Inflammatory macrophage treated with lipopolysaccharide for 1 hour (primary cell): ENCODE results near the gene WDR27.
"Not testable (repeated sequence)": the region's sequence is repeated elsewhere in the genome, so short reads cannot be mapped to it uniquely, and the experiment has no call there.

Experiments used
- DNase-seq, 2 donors: peaks; one replicate each; pipeline ENCODE4 v3.0.0-alpha.2; 2020 to 2022

The WDR27 gene

GRCh38 chr6:169558378-169558773 lies 143.5 kb downstream of the WDR27 start:
- no peak for DNase-seq

- DNase-seq = no peak
Observed at GRCh38 chr6:169557887-169558286, 143.9 kb downstream of the WDR27 start.

DNA sequence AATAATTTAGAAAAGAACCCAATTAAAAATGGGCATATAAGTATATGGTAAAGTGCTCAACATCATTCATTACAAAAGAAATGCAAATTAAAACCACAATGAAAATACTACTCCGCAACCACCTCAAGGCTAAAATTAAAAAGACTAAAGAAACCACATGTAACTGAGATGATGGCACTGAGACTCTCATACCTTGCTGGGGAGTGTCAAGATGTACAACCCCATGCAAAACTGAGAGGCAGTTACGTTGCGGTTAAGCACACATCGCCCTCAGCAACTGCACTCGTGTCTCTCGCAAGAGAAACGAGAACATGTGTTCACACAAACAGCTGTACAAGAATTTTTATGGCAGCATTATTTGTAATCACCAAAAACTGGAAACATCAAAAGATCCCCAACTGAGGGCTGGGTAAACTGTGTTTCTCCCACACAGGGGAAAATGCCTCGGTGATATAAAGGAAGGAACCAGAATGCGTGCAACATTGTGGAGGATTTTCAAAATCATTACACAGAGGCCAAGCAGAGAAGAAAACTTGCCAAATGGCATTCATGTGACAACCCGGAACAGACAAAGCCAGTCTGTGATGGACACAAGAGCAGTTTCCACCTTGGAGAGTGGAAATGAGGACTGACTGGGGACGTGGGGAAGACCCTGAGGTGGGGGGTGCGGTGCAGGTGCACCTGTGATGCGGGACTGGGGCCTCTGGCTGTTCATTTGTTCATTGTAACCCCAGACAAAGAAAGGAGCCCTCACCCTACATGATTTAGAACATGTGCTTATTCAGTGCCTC lies 144.9 kb downstream of the WDR27 start:
- no peak for DNase-seq

DNA sequence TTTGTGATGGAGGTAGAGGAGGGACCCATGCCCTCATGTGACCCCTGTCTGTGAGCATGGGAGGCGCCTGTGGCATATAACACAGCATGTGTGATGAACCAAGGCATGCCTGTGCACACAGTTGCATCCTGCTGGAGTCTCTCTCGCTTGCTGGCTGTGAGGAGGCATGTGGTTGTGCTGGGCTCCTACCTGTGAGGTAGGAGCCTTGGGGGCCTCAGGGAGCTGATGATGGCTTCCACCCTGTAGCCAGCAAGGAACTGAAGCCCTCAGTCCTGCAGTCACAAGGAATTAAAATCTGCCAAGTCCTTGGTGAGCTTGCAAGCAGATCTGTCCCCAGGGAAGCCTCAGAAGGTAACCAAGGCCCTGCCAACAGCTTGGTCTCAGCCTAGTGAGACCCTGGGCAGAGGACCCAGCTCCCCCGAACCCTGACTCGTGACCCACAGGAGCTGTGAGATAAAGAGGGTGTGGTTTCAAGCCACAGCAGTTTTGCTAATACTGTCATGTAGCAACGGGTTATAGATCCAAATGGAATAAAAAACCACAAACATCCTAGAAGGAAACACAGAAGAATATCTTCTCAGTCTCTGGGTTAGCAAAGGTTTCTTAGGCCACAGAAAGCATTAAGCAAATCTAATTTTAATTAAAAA lies 145.7 kb downstream of the WDR27 start:
- no peak for DNase-seq

DNA sequence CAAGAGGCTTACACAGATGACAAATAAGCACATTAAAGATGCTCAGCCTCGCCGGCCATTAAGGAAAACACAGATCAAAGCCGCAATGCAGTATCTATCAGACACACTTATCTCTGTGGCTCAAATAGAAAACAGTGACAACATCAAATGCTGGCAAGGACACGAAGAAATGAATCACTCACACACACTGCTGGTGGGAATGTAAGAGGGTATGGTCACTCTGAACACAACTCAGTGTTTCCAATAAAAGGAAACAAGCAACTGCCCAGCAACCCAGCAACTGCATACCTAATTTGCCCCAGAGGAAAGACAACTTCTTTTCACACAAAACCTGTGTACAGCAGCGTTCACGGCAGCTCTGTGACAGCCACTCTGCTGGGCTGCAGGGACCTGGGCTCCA lies 155.8 kb downstream of the WDR27 start:
- no peak for DNase-seq

DNA sequence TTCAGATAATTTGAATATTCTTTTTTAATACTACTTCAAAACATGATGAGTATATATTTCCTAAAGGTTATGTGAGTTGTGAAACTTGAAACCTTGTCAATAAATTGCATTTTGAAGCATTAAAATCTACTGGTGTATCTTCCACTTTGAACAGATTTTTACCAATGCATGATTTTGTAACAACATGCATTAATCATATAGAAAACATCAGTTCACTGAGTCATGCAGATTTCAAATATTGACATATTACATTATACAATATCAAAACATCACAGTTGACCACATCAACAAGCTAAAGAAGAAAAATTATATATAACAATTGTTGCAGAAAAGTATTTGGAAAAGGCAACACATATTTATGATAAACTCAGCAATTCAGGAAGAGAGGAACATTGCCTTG lies 158.1 kb downstream of the WDR27 start:
- DNase-seq = no peak

GRCh38 chr6:169542491-169542890 lies 159.3 kb downstream of the WDR27 start:
- no peak for DNase-seq

DNA sequence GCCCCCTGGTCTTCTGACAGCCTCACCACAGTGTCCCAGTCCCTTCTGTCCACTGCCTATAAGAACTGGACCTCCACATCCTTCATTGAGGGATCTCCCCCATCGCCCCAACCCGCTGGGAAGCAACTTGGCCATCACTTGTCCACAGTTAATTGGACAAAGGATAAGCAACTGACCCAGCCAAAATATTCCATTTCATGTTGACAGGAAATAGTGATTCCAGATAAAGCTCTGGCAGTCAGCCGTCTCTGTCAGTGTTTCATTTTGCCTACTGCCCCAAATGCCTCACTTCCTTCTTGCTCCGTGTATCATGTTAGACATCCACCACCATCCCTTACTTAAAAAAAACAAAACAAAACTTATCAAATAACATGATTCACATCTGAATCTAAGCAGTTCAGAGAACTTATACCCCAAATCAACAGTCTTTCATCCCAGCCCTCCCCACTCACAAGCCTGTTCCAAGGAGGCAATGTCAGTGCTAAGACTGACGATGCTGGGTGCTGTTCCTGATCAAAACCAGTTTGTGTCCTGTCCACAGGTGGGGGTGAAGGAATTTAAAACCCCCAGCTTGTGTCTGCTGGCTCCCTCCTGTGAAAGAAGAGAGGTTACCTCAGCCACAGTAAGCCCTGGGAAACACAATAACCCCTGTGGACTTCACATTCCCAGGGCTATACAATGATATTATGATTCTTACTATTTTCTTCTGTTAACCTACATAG lies 162.5 kb downstream of the WDR27 start:
- no peak for DNase-seq

- no peak for DNase-seq
Observed at GRCh38 chr6:169536446-169537170, 165.2 kb downstream of the WDR27 start.

- no peak for DNase-seq
Observed at GRCh38 chr6:169534039-169534421, 167.8 kb downstream of the WDR27 start.

- no peak for DNase-seq
Observed at GRCh38 chr6:169533301-169534038, 168.4 kb downstream of the WDR27 start.

DNA sequence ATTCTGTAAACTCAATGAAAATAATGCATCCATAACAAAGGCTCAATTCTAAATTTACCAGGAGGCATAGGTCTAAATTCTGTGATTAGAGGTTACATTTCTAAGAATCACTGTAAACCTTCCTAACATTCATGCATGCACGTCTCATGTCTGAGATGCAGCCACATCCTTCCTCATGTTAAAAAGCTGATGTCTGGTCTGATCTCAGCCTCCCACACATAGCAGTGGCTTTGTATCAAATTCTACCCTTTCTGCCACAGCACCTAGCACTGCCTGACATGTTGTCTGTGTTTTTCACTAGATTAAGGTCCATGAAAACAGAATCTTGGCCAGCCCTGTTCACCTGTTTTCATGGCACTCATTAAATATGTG lies 171.1 kb downstream of the WDR27 start:
- DNase-seq = no peak

GRCh38 chr6:169529931-169530751 lies 171.7 kb downstream of the WDR27 start:
- no peak for DNase-seq

DNA sequence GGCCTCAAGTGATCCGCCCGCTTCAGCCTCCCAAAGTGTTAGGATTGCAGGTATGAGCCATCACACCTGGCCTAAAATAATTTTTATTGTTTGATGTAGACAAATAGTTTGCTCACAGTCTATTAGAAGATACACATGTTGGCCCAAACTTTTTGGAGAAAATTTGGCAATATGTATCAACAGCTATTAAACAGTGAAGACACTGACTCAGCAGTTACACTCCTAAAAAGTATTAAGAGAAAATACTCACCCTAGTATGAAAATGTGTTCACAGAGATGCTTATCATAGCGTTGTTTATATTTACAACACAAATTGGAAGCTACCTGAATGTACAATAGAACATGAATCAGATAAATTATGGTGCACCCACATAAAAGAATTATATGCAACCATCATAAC lies 173.1 kb downstream of the WDR27 start:
- no peak for DNase-seq

GRCh38 chr6:169527306-169527705 lies 174.5 kb downstream of the WDR27 start:
- DNase-seq = no peak

DNA sequence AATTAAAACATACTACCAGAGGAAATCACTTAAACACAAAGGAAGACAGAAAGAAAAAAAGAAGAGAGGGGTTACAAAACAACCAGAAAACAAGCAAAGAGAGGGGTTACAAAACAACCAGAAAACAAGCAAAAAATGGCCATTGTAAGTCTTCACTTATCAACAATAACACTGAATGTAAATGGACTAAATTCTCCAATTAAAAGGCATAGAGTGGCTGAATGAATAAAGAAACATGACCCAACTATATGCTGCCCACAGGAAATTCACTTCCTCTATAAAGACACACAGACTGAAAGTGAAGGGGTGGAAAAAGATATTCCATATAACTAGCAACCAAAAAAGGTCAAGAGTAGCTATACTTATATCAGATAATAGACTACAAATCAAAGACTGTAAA lies 180.0 kb downstream of the WDR27 start:
- DNase-seq = no peak

DNA sequence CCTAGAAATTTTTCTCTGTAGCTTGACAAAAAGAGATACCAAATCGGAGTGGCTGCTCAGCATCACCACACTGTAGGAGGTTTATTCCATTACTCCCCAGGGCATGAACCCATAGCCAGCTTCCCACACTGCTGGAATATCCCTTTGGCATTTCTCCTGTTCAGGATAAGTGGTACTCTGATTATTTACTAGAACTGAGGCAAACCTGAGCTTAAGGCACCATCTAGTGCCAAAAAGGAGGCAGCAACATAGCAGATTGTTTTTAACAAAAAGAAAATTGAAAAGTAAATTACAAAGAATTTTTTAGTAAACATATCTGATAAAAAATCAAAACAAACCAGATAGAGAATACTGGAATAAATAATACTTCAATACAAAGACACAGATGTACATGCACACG lies 181.7 kb downstream of the WDR27 start:
- DNase-seq = no peak

GRCh38 chr6:169518451-169518850 lies 183.4 kb downstream of the WDR27 start:
- DNase-seq = no peak

DNA sequence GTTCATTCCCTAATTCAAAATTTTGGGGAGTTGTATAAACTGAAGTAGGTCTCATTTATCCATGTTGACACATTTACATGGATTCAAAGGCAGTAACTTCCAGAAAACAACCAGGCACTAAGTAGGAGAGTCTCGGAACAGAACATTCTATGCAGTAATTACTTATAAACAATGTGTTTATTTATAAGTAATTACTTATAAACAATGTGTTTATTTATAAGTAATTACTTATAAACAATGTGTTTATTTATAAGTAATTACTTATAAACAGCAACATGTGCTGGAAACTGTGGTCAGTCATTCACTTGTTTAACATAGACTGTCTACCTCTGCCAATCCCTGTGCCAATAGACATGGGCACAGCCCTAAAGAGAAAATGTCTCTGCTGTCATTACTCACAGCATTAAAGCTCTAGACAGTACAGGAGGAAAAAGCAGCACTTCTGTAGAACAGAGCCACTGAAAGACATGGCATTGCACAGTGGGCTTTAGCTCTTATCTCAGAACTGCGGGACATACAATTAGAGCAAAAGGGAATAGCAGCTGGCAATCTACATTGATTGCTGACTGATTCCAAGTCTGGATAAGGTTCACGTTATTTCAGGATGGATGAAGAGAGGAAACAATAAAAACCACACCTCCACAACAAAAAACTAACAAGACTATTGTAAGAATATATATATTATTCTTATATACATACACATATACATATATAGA lies 188.2 kb downstream of the WDR27 start:
- DNase-seq = no peak

DNA sequence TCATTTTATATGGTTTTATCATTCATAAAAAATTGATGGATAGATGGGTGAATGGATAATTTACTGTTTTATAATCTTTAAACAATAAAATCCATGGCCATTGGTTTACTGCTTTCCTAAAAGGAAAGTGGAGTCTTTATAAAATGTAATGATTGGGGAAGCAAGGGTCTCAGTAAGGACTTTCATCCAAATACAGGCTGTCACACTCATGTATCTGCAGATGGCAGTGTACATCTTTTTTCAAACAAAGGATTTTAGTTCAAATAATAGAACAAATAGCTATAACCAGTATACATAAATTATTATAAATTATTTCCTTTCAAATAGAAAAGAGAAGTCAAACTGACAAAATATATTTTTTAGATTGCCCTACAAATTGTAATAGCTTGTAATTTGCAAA lies 190.0 kb downstream of the WDR27 start:
- DNase-seq = not testable (repeated sequence)

DNA sequence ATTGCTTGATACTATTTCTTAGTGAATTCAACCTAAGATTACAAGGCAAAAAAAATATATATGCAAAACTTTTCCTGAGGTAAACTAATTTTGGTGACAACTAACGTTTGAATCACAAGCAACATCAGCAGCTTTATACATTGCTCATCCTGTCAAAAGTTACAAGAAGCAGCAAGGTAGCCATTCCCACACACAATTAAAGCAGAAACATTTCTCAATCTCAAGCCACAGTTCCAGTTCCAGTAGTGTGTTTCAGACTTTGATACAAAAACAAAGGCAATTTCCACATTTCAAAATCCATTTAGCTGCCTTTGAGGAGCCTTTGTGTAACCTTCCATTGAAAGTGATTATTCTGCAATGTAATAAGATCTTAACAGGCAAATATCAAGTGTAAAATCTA lies 191.0 kb downstream of the WDR27 start:
- no peak for DNase-seq
